Measurements from ENCODE around the gene LCN6. TPM values are rescaled to one million over a fixed set of nuclear protein-coding genes. Genes with fewer than 3 reads are reported as not detected.
A peak's percentile ranks its signal among the peaks of the same experiment; 100 is the strongest.

The LCN6 gene
- 0.86 TPM in 1 of 2 replicates, not detected in the other for total RNA-seq (2011; cell fraction: chromatin; rRNA removed; ENCODE audit: low replicate concordance)
- 0.67 and 1.6 TPM in 2 replicates for total RNA-seq (2011; cell fraction: nucleolus; rRNA removed)
- 0.81 TPM in 1 of 2 replicates, not detected in the other for total RNA-seq (2011; cell fraction: nucleoplasm; rRNA removed)
- 0.45 and 0.57 TPM in 2 replicates for total RNA-seq (2014; rRNA removed)
- 0.33 TPM in 1 of 2 replicates, not detected in the other for total RNA-seq (2014; rRNA removed; fragmentation: Illumina TruSeq; extraction: Trizol)
- total RNA-seq (2015; rRNA removed; fragmentation: Illumina TruSeq; extraction: Trizol): not detected in 2 replicates
- not detected in 2 replicates for total RNA-seq (2021)
- polyA plus RNA-seq (2011; rRNA removed): 0.42 TPM in 1 of 2 replicates, not detected in the other
- 0.98 TPM in 1 of 2 replicates, not detected in the other for polyA plus RNA-seq (2011; cell fraction: cytosol; rRNA removed)
- polyA plus RNA-seq (2011; cell fraction: nucleus; rRNA removed): 4.3 TPM in 1 of 2 replicates, not detected in the other
- polyA plus RNA-seq (2012): 0.12 TPM in 1 of 2 replicates, not detected in the other
- not detected in 2 replicates for polyA plus RNA-seq (2014; fragmentation: Illumina TruSeq; extraction: Trizol)
- under 1 TPM in 1 of 2 experiments, not detected in 1; 0.10 TPM for polyA plus RNA-seq (2014; fragmentation: Nextera tagmentation; extraction: Ambion mirVana)
- polyA plus RNA-seq (2014; rRNA removed): 2.2 TPM in 1 of 2 replicates, not detected in the other
- polyA minus RNA-seq (2011; rRNA and poly(A)+ RNA removed): not detected in 2 replicates
- polyA minus RNA-seq (2011; cell fraction: cytosol; rRNA and poly(A)+ RNA removed): not detected in 2 replicates
- not detected in 2 replicates for polyA minus RNA-seq (2011; cell fraction: nucleus; rRNA and poly(A)+ RNA removed)
- Bru-seq, nascent RNA: not detected
- BruChase-seq, experiment 1, labeled RNA remaining after a 2-hour chase: not detected
- not detected for BruChase-seq, experiment 2, labeled RNA remaining after a 6-hour chase
- long read RNA-seq, experiment 1: 0 reads
- long read RNA-seq, experiment 2: 0 reads
- long read RNA-seq, experiment 3: 0 reads

- no peak for DNase-seq (ENCODE audit: extremely low read depth in 1 of 4, low spot score in 3 of 4)
- no peak for ATAC-seq
- no TSS peak for BruUV-seq (replicated peaks)
- ChIA-PET POLR2A (interaction anchor here (0.7 to 2.1 kb wide), 2 partner anchors 19 to 854 kb away, joined by 3 to 12 read pairs; no protein-coding TSS in a partner anchor), CTCF (ENCODE audit: low intra/inter-chr PET ratio) (no interaction called here)
- peak within 1 kb of the TSS in 1 of 2 experiments; percentile 73; a peak in 2 of 4 replicates for H3K9ac ChIP-seq (ENCODE audit: insufficient read depth in 1 of 2, low read depth in 2 of 2, low read length in 2 of 2)
- no peak for FAIRE-seq
- H3K9me1 ChIP-seq (ENCODE audit: control insufficient read depth, insufficient read depth, low read length): no peaks in the 10 kb centered on the region
- H3K36me3 ChIP-seq (ENCODE audit: control insufficient read depth, insufficient read depth, low read length): no peaks in the 10 kb centered on the region
- no peak within 1 kb of the TSS for H3K4me3 ChIP-seq
- H2AFZ ChIP-seq (ENCODE audit: low read depth, low read length): no peak within 1 kb of the TSS
- WGBS (ENCODE audit: insufficient coverage, low coverage, missing lambda C conversion rate): 58% methylated on average over 8 of the region's 8 CpGs
- in situ Hi-C loops (cut with MboI) (no loop called here), intact Hi-C loops (cut with micrococcal nuclease) (no loop called here)
- H4K20me1 ChIP-seq (replicated peaks; ENCODE audit: control insufficient read depth, insufficient read depth, low read length): no peaks in the 10 kb centered on the region
- H3K4me2 ChIP-seq (ENCODE audit: insufficient read depth, low read length): no peak within 1 kb of the TSS
- H3K79me2 ChIP-seq (ENCODE audit: control insufficient read depth, insufficient read depth, low read length): no peaks in the 10 kb centered on the region
- peaks cover 7 to 63% of the 10 kb centered on the region in 2 experiments for H3K4me1 ChIP-seq (replicated peaks in 1 of 2; ENCODE audit: control insufficient read depth in 2 of 2, insufficient read depth in 2 of 2, low read length in 2 of 2)
- 0 out of 2 replicates have a peak, but pooled peaks cover 7% of the 10 kb centered on the region for H3K9me3 ChIP-seq (replicated peaks; ENCODE audit: control insufficient read depth, insufficient read depth, low read depth, low read length)
- no peaks in the 10 kb centered on the region for H3K27me3 ChIP-seq (ENCODE audit: control insufficient read depth in 2 of 2, insufficient read depth in 2 of 2, low read length in 2 of 2)
- H3K27ac ChIP-seq (ENCODE audit: extremely low read depth, low read depth, low read length): no peak within 1 kb of the TSS
- no peak for TF ChIP-seq CBX3 (IDR thresholded peaks at IDR 0.05; ENCODE audit: borderline replicate concordance in 1 of 2, low read length in 2 of 2)
- TF ChIP-seq MGA (IDR thresholded peaks at IDR 0.05): no peak
- no peak for TF ChIP-seq ZBTB49 (CRISPR knock-in tag; IDR thresholded peaks at IDR 0.05; ENCODE audit: borderline replicate concordance)
Measured at GRCh38 chr9:136748201-136748600, at the start of gene LCN6. TSS of gene LCN6 (minus strand) at chr9:136748525. CDS start at chr9:136748483, 42 bp downstream.

Data from K562 (cell line).